Omental fat pad (tissue), 4 donors: ENCODE data around the gene SANBR. TPM values are rescaled to one million over a fixed set of nuclear protein-coding genes. Genes with fewer than 3 reads are reported as not detected.

Experiments used
- ATAC-seq: fragments of 150-250 bp; one replicate; pipeline ENCODE4 v1.9.1; 2016; ENCODE audit warnings: mild to moderate bottlenecking, moderate library complexity; ENCODE audit not compliant: low FRiP score
- DNase-seq: peaks from one replicate; pipeline ENCODE4 v3.0.0-alpha.2; 2019; ENCODE audit warnings: low spot score
- total RNA-seq, 4 donors: library from RNA; depleted of rRNA; stranded (reverse); fragments of >200 nt; gene quantifications; one replicate each; pipeline ENCODE4 v1.1.0, GENCODE V29; 2016
- TF ChIP-seq, protein P1 (sequence below), 3 donors: fragments of 450-650 bp; IDR thresholded peaks; one replicate each; pipeline ENCODE4 v1.5.1; 2016 to 2017; ENCODE audit warnings: antibody characterized with exemption in 3 of 3, mild to moderate bottlenecking in 3 of 3, moderate library complexity in 2 of 3

SANBR gene
- total RNA-seq, 4 donors from 2014 or later, result 2.6 to 15.0 (median 6.4) TPM

DNA sequence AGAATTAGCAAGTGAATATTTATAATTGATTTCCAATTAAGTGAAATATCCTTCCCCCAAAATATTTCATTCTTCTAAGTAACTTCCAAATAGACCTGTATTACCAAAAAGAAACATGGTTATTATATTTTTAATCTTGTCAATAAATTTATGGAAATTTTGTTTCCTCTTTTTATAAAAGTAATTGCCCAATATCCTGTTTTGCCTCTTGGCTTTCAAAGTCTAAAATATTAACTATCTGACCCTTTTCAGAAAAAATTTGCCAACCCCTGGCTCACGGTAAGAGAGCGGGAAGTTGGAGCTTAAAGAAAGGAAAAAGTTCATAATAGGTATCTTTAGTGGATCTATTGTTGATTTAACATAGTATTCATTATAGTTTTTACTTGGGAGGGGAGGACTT is 20.4 kb upstream of the SANBR start:
- DNase-seq (no peak), ATAC-seq (no peak)
- TF ChIP-seq, protein P1, sequence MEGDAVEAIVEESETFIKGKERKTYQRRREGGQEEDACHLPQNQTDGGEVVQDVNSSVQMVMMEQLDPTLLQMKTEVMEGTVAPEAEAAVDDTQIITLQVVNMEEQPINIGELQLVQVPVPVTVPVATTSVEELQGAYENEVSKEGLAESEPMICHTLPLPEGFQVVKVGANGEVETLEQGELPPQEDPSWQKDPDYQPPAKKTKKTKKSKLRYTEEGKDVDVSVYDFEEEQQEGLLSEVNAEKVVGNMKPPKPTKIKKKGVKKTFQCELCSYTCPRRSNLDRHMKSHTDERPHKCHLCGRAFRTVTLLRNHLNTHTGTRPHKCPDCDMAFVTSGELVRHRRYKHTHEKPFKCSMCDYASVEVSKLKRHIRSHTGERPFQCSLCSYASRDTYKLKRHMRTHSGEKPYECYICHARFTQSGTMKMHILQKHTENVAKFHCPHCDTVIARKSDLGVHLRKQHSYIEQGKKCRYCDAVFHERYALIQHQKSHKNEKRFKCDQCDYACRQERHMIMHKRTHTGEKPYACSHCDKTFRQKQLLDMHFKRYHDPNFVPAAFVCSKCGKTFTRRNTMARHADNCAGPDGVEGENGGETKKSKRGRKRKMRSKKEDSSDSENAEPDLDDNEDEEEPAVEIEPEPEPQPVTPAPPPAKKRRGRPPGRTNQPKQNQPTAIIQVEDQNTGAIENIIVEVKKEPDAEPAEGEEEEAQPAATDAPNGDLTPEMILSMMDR (IDR thresholded peaks at IDR 0.05), result no peak

DNA sequence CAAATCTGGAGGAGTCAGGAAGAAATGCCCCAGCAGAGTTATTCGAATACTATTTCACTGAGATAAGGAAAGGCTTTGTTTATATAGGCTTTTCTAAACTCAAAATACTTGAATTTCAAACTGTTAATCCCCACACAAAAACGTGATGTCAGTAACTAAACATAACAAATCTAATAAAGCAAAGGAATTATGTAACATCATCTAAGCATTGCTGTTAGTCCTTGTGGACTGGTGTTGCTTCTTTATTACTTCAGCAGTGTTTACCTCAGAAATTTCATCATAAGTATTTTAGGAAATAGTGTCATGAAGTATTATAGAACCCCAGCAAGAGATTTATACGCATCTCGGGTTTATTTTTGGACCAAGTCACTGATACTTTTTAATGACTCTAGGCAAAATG is 19.7 kb upstream of the SANBR start:
- peak; percentile 23 for ATAC-seq
- TF ChIP-seq, protein P1 (IDR thresholded peaks at IDR 0.05), result no peak
- DNase-seq, result no peak

DNA sequence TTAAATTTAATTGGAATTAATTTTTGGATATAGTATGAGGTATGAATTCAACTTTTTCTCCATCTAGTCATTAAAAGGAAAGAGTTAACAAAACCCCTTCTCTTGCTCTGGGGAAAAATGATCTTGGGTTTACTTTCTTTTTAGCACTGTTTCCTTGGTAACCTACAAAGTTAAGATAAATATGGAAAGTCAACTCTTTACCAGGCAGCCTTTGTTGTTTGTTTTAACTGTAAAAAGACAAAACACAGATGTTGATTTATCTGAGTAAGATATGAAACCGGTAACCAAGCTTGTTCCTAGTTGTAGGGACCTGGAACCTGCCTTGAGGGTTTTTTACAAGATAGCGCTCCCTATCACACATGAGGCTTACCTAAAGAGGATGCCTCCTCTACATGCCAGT is 10.1 kb upstream of the SANBR start:
- TF ChIP-seq, protein P1 (IDR thresholded peaks at IDR 0.05), result no peak
- ATAC-seq, result no peak
- no peak for DNase-seq

DNA sequence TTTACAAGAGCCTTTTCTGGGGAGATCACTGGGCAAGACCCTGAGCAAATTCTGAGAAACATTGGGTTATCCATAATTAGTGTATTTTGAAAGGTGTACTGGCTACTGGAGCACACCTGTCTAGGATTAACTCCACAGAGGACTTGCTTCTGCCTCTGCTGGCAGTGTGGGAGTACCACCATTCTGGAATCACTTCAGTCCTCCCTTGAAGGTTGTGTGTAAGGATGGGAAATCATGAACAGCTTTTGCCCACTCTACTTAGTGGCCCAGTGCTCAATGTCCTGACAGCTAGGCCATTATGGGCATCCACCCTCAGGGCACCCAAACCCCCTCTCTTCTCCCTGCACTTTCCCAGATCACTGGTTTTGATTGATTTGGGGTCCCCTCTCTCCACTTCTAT is 8.1 kb upstream of the SANBR start:
- ATAC-seq (no peak), DNase-seq (no peak)
- TF ChIP-seq, protein P1 (IDR thresholded peaks at IDR 0.05), result no peak

DNA sequence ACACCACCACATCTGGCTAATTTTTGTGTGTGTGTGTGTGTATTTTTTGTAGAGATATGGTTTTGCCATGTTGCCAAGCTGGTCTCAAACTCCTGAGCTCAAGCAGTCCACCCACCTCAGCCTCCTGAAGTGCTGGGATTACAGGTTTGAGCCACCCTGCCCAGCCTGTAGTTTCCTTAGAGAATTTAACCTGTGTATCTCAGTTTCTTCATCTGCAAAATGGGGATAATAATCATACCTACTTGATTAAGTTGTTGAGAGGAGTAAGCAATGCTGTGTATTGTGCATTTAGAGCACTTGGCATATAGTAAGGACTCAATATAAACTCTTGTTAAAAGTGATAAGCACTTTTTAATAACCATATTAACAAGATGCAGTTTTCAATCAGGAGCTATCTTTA is 6.3 kb upstream of the SANBR start:
- TF ChIP-seq, protein P1 (IDR thresholded peaks at IDR 0.05), result no peak
- ATAC-seq (no peak), DNase-seq (no peak)

DNA sequence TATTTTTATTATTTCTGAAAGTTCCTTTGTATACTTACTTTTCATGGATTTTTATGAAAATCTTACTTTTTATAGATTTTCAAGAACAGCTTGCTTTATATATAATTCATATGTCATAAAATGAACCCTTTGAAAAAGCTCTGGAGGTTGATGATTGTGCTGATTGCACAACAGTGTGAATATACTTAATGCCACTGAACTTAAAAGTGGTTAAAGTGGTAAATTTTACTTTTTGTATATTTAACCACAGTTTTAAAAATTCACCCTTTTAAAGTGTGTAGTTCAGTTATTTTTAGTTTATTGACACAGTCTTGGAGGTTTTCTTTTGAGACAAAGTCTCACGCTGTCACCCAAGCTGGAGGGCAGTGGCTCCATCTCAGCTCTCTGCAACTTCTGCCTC is 8.4 kb downstream of the SANBR start:
- TF ChIP-seq, protein P1 (IDR thresholded peaks at IDR 0.05), result no peak
- ATAC-seq, result no peak
- DNase-seq, result no peak

DNA sequence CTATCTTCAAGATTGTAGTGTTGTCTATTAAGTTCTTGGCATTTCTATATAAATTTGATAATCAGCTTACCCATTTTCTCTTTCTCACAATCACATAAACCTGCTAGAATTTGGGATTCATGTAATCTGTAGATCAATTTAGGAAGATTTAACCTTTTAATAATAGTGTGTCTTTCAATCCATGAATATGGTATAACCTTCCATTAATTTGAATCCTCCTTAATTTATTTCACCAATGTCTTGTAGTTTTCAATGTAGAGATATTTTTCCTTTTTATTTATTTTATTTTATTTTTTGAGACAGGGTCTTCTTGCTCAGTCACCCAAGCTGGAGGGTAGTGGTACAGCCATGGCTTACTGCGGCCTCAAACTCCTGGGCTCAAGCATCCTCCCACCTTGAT is 20.2 kb downstream of the SANBR start:
- no peak for ATAC-seq
- DNase-seq, result no peak
- TF ChIP-seq, protein P1 (IDR thresholded peaks at IDR 0.05), result no peak
